Measurements from ENCODE around the gene ELANE. TPM values are rescaled to one million over a fixed set of nuclear protein-coding genes. Genes with fewer than 3 reads are reported as not detected.

ELANE gene
- total and polyA plus RNA-seq, 4 donors, result 0.17 to 37.4 (median 1.8) TPM

DNA sequence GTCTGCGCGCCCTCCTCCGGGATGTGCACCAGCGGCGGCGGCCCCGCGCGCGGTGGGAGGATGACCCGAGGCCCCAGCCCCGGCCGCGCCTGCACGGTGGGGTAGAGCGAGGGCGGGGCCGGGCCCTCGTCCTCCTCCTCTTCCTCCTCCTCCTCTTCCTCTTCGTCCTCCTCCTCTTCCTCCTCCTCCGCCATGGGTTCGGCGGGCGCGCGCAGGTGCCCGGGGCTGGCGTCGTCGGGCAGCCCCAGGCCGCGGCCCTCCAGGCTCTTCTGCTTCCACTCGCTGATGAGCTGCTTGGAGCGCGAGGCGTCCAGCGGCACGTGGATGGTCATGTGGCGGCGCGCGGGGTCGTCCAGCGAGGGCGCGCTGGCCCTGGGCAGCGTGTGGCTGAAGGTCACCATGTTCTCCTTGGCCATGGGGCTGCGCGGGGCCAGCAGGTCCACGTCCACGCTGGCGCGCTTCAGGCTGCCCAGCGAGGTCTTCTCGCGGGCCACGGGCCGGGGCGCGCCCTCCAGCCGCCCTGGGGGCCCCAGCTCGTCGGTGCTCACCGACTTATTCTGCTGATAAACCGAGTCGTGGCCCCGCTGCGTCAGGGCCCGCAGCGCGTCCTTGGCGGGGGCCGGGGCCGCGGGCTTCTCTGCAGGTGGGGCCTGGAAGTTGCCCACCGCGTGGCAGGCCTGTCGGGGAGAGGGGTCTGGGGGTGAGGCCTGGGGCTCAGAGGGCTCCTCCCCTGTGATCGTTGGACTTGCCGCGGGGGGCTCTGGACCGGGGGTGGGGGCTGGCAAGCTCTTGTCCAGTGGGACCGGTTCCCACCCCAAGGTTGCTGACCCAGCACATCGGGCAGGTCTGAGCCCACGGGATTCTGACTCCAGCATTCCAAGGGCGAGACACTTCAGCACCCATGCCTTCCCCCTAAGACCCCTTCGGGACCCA lies 38.6 kb upstream of the ELANE start (continued):
- no peak for TF ChIP-seq GABPA (IDR thresholded peaks at IDR 0.05 in 1 of 2, conservative IDR thresholded peaks at IDR 0.05 in 1 of 2)
- no peak for TF ChIP-seq YY1 (IDR thresholded peaks at IDR 0.05)
- no peak for TF ChIP-seq SP1 (IDR thresholded peaks at IDR 0.05)
- no peak for TF ChIP-seq NR2F2 (IDR thresholded peaks at IDR 0.05)
- TF ChIP-seq HNF4G (IDR thresholded peaks at IDR 0.05), result no peak
- no peak for TF ChIP-seq RAD21 (IDR thresholded peaks at IDR 0.05)
- no peak for TF ChIP-seq FOXA2 (IDR thresholded peaks at IDR 0.05)

DNA sequence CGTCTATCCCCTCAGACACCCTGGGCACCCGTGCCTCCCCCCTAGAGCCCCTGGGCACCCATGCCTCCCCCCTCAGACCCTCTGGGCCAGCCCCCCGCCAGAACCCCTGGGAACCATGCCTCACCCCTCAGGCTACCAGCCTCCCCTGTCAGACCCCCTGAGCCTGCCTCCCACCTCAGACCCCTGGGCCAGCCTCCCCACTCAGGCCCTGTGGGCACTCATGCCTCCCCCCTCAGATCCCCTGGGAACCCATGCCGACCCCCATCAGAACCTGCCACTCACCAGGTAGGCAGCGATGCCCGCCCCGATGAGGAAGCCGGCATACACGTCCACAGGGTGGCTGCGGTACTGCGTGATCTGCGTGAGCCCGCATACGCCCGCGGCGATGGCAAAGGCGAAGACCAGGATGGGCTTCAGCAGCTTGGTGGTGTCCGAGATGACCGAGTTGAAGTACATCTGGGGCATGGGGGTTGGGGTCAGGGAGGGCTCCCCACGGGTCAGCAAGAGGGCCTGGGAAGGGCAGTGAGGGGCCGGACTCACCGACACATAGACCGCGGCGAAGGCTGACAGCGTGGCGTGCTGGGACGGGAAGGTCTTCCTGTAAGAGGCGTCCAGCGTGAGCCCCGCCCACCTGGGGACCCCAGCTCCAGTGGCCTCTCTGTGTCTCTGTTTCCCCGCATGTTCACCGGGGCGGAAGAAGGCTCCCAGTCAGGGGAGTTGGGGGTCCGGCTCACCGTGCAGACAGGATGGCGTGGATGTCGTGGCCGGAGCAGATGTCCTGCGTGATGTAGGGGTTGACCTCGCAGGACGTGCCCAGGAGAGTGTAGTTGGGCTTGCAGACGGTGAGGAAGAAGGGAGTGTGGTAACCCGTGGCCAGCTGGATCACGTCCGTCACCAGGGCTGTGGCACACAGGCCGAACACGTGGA lies 37.7 kb upstream of the ELANE start:
- Histone ChIP-seq H3K4me3 (ENCODE audit: low read depth in 1 of 3, low read length in 3 of 3) (no peak overlapping the region), H3K27ac (ENCODE audit: low read depth in 1 of 2, low read length in 2 of 2) (no peak overlapping the region), H3K27me3 (ENCODE audit: control insufficient read depth in 4 of 4, insufficient read depth in 4 of 4, low read length in 3 of 4) (no peaks in the 10 kb centered on the region), H3K4me1 (ENCODE audit: control insufficient read depth in 4 of 4, insufficient read depth in 4 of 4, low read length in 3 of 4) (no peaks in the 10 kb centered on the region), H3K9ac (ENCODE audit: low read depth in 1 of 2, low read length in 2 of 2) (no peak overlapping the region), H3K9me3 (ENCODE audit: control insufficient read depth in 4 of 4, low read length in 3 of 4) (no peaks in the 10 kb centered on the region), H3K36me3 (ENCODE audit: control insufficient read depth in 4 of 4, insufficient read depth in 3 of 4, low read depth in 1 of 4, low read length in 3 of 4) (peaks cover 12 to 28% (median 20%) of the 10 kb centered on the region in 4 donors)
- 90% methylated on average over 49 of the region's 49 CpGs for WGBS
- TF ChIP-seq GABPA (IDR thresholded peaks at IDR 0.05 in 1 of 2, conservative IDR thresholded peaks at IDR 0.05 in 1 of 2) (no peak), HNF4G (IDR thresholded peaks at IDR 0.05) (no peak), FOXA1 (IDR thresholded peaks at IDR 0.05) (no peak), RAD21 (IDR thresholded peaks at IDR 0.05) (no peak), SP1 (IDR thresholded peaks at IDR 0.05) (no peak), EGR1 (IDR thresholded peaks at IDR 0.05; ENCODE audit: low read depth in 2 of 2) (no peak), JUND (IDR thresholded peaks at IDR 0.05) (no peak), NR2F2 (IDR thresholded peaks at IDR 0.05) (no peak), TAF1 (conservative IDR thresholded peaks at IDR 0.05) (no peak)
- TF ChIP-seq, protein P1, sequence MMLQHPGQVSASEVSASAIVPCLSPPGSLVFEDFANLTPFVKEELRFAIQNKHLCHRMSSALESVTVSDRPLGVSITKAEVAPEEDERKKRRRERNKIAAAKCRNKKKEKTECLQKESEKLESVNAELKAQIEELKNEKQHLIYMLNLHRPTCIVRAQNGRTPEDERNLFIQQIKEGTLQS (IDR thresholded peaks at IDR 0.05), result no peak
- TF ChIP-seq, protein P2, sequence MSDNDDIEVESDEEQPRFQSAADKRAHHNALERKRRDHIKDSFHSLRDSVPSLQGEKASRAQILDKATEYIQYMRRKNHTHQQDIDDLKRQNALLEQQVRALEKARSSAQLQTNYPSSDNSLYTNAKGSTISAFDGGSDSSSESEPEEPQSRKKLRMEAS (IDR thresholded peaks at IDR 0.05), result no peak
- TF ChIP-seq, protein P3, sequence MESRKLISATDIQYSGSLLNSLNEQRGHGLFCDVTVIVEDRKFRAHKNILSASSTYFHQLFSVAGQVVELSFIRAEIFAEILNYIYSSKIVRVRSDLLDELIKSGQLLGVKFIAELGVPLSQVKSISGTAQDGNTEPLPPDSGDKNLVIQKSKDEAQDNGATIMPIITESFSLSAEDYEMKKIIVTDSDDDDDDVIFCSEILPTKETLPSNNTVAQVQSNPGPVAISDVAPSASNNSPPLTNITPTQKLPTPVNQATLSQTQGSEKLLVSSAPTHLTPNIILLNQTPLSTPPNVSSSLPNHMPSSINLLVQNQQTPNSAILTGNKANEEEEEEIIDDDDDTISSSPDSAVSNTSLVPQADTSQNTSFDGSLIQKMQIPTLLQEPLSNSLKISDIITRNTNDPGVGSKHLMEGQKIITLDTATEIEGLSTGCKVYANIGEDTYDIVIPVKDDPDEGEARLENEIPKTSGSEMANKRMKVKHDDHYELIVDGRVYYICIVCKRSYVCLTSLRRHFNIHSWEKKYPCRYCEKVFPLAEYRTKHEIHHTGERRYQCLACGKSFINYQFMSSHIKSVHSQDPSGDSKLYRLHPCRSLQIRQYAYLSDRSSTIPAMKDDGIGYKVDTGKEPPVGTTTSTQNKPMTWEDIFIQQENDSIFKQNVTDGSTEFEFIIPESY (IDR thresholded peaks at IDR 0.05), result no peak
- TF ChIP-seq, protein P4, sequence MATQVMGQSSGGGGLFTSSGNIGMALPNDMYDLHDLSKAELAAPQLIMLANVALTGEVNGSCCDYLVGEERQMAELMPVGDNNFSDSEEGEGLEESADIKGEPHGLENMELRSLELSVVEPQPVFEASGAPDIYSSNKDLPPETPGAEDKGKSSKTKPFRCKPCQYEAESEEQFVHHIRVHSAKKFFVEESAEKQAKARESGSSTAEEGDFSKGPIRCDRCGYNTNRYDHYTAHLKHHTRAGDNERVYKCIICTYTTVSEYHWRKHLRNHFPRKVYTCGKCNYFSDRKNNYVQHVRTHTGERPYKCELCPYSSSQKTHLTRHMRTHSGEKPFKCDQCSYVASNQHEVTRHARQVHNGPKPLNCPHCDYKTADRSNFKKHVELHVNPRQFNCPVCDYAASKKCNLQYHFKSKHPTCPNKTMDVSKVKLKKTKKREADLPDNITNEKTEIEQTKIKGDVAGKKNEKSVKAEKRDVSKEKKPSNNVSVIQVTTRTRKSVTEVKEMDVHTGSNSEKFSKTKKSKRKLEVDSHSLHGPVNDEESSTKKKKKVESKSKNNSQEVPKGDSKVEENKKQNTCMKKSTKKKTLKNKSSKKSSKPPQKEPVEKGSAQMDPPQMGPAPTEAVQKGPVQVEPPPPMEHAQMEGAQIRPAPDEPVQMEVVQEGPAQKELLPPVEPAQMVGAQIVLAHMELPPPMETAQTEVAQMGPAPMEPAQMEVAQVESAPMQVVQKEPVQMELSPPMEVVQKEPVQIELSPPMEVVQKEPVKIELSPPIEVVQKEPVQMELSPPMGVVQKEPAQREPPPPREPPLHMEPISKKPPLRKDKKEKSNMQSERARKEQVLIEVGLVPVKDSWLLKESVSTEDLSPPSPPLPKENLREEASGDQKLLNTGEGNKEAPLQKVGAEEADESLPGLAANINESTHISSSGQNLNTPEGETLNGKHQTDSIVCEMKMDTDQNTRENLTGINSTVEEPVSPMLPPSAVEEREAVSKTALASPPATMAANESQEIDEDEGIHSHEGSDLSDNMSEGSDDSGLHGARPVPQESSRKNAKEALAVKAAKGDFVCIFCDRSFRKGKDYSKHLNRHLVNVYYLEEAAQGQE (IDR thresholded peaks at IDR 0.05), result no peak
- DNase-seq (ENCODE audit: low spot score), result no peak
